Activated CD4-positive, alpha-beta T cell treated with anti-CD3 and anti-CD28 coated beads, Interleukin-2, amount 10 ng/mL, durations not matched to agents 24 days and 14 days (primary cell): ENCODE measurements around the gene CXCL14. TPM values are rescaled to one million over a fixed set of nuclear protein-coding genes. Genes with fewer than 3 reads are reported as not detected.

ENCODE experiments used
- DNase-seq: peaks from one replicate; pipeline ENCODE4 v3.0.0; 2022
- H3K27ac Mint-ChIP-seq: one replicate; pipeline ENCODE4 v1.8.0; 2022; ENCODE audit warnings: mild to moderate bottlenecking, mixed read lengths
- H3K27me3 Mint-ChIP-seq: one replicate; pipeline ENCODE4 v1.8.0; 2022; ENCODE audit warnings: mixed read lengths
- H3K36me3 Mint-ChIP-seq: one replicate; pipeline ENCODE4 v1.8.0; 2022; ENCODE audit warnings: low read depth, mild to moderate bottlenecking, mixed read lengths
- H3K4me1 Mint-ChIP-seq: one replicate; pipeline ENCODE4 v1.8.0; 2021; ENCODE audit warnings: mixed read lengths
- H3K4me3 Mint-ChIP-seq: one replicate; pipeline ENCODE4 v1.8.0; 2022; ENCODE audit warnings: mild to moderate bottlenecking, moderate library complexity, mixed read lengths
- H3K9me3 Mint-ChIP-seq: one replicate; pipeline ENCODE4 v1.8.0; 2021; ENCODE audit warnings: mixed read lengths
- intact Hi-C: fragments of 100-400 bp; cut with micrococcal nuclease; formaldehyde crosslinking; loops from one replicate; pipeline ENCODE4 v1.15.1; 2023
- total RNA-seq: library from RNA; stranded (reverse); gene quantifications from 2 replicates; pipeline ENCODE4 v1.2.3, GENCODE V29; 2022

CXCL14 gene
- total RNA-seq, 1 donor from 2014 or later: not detected

- no peaks in the 10 kb centered on the region for H3K9me3 Mint-ChIP-seq
- peaks cover 2% of the 10 kb centered on the region for H3K27me3 Mint-ChIP-seq
- DNase-seq: no peak
- intact Hi-C loops: no loop called here
- H3K4me1 Mint-ChIP-seq: no peaks in the 10 kb centered on the region
- H3K4me3 Mint-ChIP-seq: no peak overlapping the region
- no peaks in the 10 kb centered on the region for H3K36me3 Mint-ChIP-seq
- no peak overlapping the region for H3K27ac Mint-ChIP-seq
These were observed 10.4 kb upstream of the CXCL14 start for GRCh38 chr5:135589152-135589551.

- intact Hi-C loops: no loop called here
- no peaks in the 10 kb centered on the region for H3K36me3 Mint-ChIP-seq
- no peak for DNase-seq
- H3K4me3 Mint-ChIP-seq: no peak overlapping the region
- peaks cover 6% of the 10 kb centered on the region for H3K27me3 Mint-ChIP-seq
- no peaks in the 10 kb centered on the region for H3K4me1 Mint-ChIP-seq
- H3K9me3 Mint-ChIP-seq: no peaks in the 10 kb centered on the region
- H3K27ac Mint-ChIP-seq: no peak overlapping the region
These were observed 9.2 kb upstream of the CXCL14 start for GRCh38 chr5:135587721-135588663.

GRCh38 chr5:135584918-135585317 is 6.1 kb upstream of the CXCL14 start:
- DNase-seq: no peak
- Mint-ChIP-seq H3K9me3 (no peaks in the 10 kb centered on the region), H3K27me3 (peaks cover 22% of the 10 kb centered on the region), H3K27ac (no peak overlapping the region), H3K36me3 (no peaks in the 10 kb centered on the region), H3K4me1 (no peaks in the 10 kb centered on the region), H3K4me3 (no peak overlapping the region)
- intact Hi-C loops: no loop called here

- H3K9me3 Mint-ChIP-seq: no peaks in the 10 kb centered on the region
- peaks cover 29% of the 10 kb centered on the region for H3K27me3 Mint-ChIP-seq
- intact Hi-C loops: no loop called here
- H3K4me1 Mint-ChIP-seq: no peaks in the 10 kb centered on the region
- DNase-seq: no peak
- H3K36me3 Mint-ChIP-seq: no peaks in the 10 kb centered on the region
- H3K4me3 Mint-ChIP-seq: no peak overlapping the region
- H3K27ac Mint-ChIP-seq: no peak overlapping the region
These were observed 5.5 kb upstream of the CXCL14 start for GRCh38 chr5:135584276-135584675.

- no peaks in the 10 kb centered on the region for H3K9me3 Mint-ChIP-seq
- H3K27me3 Mint-ChIP-seq: peaks cover 45% of the 10 kb centered on the region
- no peak overlapping the region for H3K4me3 Mint-ChIP-seq
- no peaks in the 10 kb centered on the region for H3K36me3 Mint-ChIP-seq
- DNase-seq: no peak
- H3K4me1 Mint-ChIP-seq: no peaks in the 10 kb centered on the region
- no peak overlapping the region for H3K27ac Mint-ChIP-seq
- intact Hi-C loops: no loop called here
These were observed 3.4 kb upstream of the CXCL14 start for GRCh38 chr5:135582099-135582781.

GRCh38 chr5:135578305-135578684 is 496 bp downstream of the CXCL14 start:
- Mint-ChIP-seq H3K4me1 (no peaks in the 10 kb centered on the region), H3K9me3 (no peaks in the 10 kb centered on the region), H3K36me3 (no peaks in the 10 kb centered on the region), H3K27me3 (peaks cover 54% of the 10 kb centered on the region), H3K27ac (no peak overlapping the region), H3K4me3 (no peak overlapping the region)
- DNase-seq: no peak
- intact Hi-C loops: no loop called here

- intact Hi-C loops: no loop called here
- no peaks in the 10 kb centered on the region for H3K9me3 Mint-ChIP-seq
These were observed 1.4 kb downstream of the CXCL14 start for GRCh38 chr5:135577421-135577820.

GRCh38 chr5:135576075-135576599 is 2.7 kb downstream of the CXCL14 start:
- Mint-ChIP-seq H3K4me3 (no peak overlapping the region), H3K27ac (no peak overlapping the region), H3K36me3 (no peaks in the 10 kb centered on the region), H3K27me3 (peaks cover 44% of the 10 kb centered on the region), H3K4me1 (no peaks in the 10 kb centered on the region), H3K9me3 (no peaks in the 10 kb centered on the region)
- intact Hi-C loops: no loop called here
- no peak for DNase-seq

More at GRCh38 chr5:135577421-135577820, 1.4 kb downstream of the CXCL14 start:
- Mint-ChIP-seq H3K4me1 (no peaks in the 10 kb centered on the region), H3K27ac (no peak overlapping the region), H3K27me3 (peaks cover 50% of the 10 kb centered on the region), H3K4me3 (no peak overlapping the region), H3K36me3 (no peaks in the 10 kb centered on the region)
- DNase-seq: no peak

- intact Hi-C loops: no loop called here
- H3K4me3 Mint-ChIP-seq: no peak overlapping the region
- DNase-seq: no peak
- peaks cover 35% of the 10 kb centered on the region for H3K27me3 Mint-ChIP-seq
- H3K9me3 Mint-ChIP-seq: no peaks in the 10 kb centered on the region
- no peak overlapping the region for H3K27ac Mint-ChIP-seq
- no peaks in the 10 kb centered on the region for H3K4me1 Mint-ChIP-seq
- no peaks in the 10 kb centered on the region for H3K36me3 Mint-ChIP-seq
These were observed 4.3 kb downstream of the CXCL14 start for GRCh38 chr5:135574493-135574892.

GRCh38 chr5:135571902-135572301 is 6.9 kb downstream of the CXCL14 start:
- Mint-ChIP-seq H3K9me3 (no peaks in the 10 kb centered on the region), H3K36me3 (no peaks in the 10 kb centered on the region), H3K4me1 (peaks cover 2% of the 10 kb centered on the region), H3K27me3 (peaks cover 13% of the 10 kb centered on the region), H3K4me3 (no peak overlapping the region), H3K27ac (no peak overlapping the region)
- intact Hi-C loops: no loop called here
- DNase-seq: no peak

- Mint-ChIP-seq H3K36me3 (no peaks in the 10 kb centered on the region), H3K9me3 (no peaks in the 10 kb centered on the region)
These were observed 7.7 kb downstream of the CXCL14 start for GRCh38 chr5:135571066-135571609.

GRCh38 chr5:135570453-135570764 is 8.4 kb downstream of the CXCL14 start:
- intact Hi-C loops: no loop called here
- no peaks in the 10 kb centered on the region for H3K36me3 Mint-ChIP-seq
- peaks cover 5% of the 10 kb centered on the region for H3K27me3 Mint-ChIP-seq
- H3K9me3 Mint-ChIP-seq: no peaks in the 10 kb centered on the region
- no peak overlapping the region for H3K27ac Mint-ChIP-seq
- peaks cover 3% of the 10 kb centered on the region for H3K4me1 Mint-ChIP-seq
- DNase-seq: no peak
- no peak overlapping the region for H3K4me3 Mint-ChIP-seq

More at GRCh38 chr5:135571066-135571609, 7.7 kb downstream of the CXCL14 start:
- DNase-seq: no peak
- Mint-ChIP-seq H3K27ac (no peak overlapping the region), H3K4me1 (peaks cover 2% of the 10 kb centered on the region), H3K27me3 (peaks cover 9% of the 10 kb centered on the region), H3K4me3 (no peak overlapping the region)
- intact Hi-C loops: no loop called here

GRCh38 chr5:135569755-135570452 is 8.9 kb downstream of the CXCL14 start:
- intact Hi-C loops: loop anchor here (5.0 kb wide), 1 partner anchor 103 kb away; no protein-coding TSS in a partner anchor
- Mint-ChIP-seq H3K36me3 (no peaks in the 10 kb centered on the region), H3K4me1 (peaks cover 3% of the 10 kb centered on the region), H3K4me3 (no peak overlapping the region), H3K9me3 (no peaks in the 10 kb centered on the region), H3K27ac (no peak overlapping the region), H3K27me3 (peaks cover 10% of the 10 kb centered on the region)
- DNase-seq: no peak
